ENCODE results near the gene ZBED2.

DNA sequence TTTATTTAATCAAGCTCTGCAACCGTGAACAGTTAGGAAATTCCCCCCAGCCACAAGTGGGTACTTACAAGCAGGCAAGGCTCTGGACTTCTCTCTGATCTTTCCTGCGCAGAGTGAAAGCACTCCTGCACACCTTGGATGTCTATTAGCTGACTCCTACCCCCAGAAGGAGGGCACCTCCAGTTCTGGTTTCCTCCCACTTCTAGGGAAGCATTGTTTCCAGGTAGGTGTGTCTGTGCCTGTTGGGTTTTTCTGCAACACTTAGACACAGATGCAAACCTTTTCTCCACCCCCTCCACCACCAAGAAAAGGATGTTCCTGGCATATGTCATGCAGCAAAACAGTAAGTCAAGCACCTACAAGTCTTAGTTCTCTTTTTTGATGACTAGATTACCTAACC is at the start of gene ZBED2:
- TF ChIP-seq, protein P1, sequence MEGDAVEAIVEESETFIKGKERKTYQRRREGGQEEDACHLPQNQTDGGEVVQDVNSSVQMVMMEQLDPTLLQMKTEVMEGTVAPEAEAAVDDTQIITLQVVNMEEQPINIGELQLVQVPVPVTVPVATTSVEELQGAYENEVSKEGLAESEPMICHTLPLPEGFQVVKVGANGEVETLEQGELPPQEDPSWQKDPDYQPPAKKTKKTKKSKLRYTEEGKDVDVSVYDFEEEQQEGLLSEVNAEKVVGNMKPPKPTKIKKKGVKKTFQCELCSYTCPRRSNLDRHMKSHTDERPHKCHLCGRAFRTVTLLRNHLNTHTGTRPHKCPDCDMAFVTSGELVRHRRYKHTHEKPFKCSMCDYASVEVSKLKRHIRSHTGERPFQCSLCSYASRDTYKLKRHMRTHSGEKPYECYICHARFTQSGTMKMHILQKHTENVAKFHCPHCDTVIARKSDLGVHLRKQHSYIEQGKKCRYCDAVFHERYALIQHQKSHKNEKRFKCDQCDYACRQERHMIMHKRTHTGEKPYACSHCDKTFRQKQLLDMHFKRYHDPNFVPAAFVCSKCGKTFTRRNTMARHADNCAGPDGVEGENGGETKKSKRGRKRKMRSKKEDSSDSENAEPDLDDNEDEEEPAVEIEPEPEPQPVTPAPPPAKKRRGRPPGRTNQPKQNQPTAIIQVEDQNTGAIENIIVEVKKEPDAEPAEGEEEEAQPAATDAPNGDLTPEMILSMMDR (IDR thresholded peaks at IDR 0.05): no peak
- no peak for TF ChIP-seq POLR2A (IDR thresholded peaks at IDR 0.05)
